ENCODE results near the gene CFAP97D2. TPM values are rescaled to one million over a fixed set of nuclear protein-coding genes. Genes with fewer than 3 reads are reported as not detected.

CFAP97D2 gene
- total RNA-seq, 1 experiment from 2014 or later = not detected

DNA sequence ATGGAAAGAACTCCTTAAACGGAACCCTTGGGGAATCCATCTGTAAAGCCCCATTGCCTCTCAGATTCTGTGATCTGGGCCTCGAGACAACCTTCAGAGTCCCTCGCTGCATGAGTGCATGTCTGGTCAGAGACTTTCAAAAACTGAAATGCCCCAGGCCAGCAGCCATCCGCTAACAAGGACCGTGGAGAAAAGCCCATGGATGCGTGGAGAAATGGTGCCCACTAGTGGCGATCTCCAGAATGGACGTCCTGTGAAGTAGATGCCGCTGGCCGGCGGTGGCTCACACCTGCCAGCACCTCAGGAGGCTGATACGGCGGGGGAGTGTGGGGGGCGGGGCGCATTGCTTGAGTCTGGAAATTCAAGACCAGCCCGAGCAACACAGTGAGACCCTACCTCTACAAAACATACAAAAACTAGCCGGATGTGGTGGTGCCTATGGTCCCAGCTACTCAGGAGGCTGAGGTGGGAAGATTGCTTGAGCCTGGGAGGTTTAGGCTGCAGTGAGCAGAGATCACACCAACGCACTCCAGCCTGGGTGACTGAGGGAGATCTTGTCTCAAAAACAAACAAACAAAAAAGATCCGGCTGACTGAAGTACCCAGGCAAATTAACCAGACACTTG, 47.8 kb downstream of the CFAP97D2 start:
- peak; percentile 88 to 90 for DNase-seq
- TF ChIP-seq, protein P1, sequence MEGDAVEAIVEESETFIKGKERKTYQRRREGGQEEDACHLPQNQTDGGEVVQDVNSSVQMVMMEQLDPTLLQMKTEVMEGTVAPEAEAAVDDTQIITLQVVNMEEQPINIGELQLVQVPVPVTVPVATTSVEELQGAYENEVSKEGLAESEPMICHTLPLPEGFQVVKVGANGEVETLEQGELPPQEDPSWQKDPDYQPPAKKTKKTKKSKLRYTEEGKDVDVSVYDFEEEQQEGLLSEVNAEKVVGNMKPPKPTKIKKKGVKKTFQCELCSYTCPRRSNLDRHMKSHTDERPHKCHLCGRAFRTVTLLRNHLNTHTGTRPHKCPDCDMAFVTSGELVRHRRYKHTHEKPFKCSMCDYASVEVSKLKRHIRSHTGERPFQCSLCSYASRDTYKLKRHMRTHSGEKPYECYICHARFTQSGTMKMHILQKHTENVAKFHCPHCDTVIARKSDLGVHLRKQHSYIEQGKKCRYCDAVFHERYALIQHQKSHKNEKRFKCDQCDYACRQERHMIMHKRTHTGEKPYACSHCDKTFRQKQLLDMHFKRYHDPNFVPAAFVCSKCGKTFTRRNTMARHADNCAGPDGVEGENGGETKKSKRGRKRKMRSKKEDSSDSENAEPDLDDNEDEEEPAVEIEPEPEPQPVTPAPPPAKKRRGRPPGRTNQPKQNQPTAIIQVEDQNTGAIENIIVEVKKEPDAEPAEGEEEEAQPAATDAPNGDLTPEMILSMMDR (IDR thresholded peaks at IDR 0.05; ENCODE audit: insufficient read depth in 1 of 2, low read depth in 1 of 2, low read length in 1 of 2, severe bottlenecking in 1 of 2, unreplicated experiment in 1 of 2) = peak; percentile 86 to 97
- ChIA-PET CTCF (interaction anchor here (0.6 to 0.8 kb wide), 2 partner anchors 33 to 502 kb away, joined by 3 read pairs; no protein-coding TSS in a partner anchor), POLR2A (no interaction called here)
- peaks cover 5% of the 10 kb centered on the region for H3K36me3 Mint-ChIP-seq (ENCODE audit: insufficient read depth, unreplicated experiment)
- no peaks in the 10 kb centered on the region for H3K9me3 ChIP-seq
- H3K4me1 Mint-ChIP-seq (ENCODE audit: low read depth, unreplicated experiment) = peaks cover 16% of the 10 kb centered on the region
- BruUV-seq (replicated peaks) = no TSS peak
- H3K4me1 ChIP-seq = no peaks in the 10 kb centered on the region
- no peaks in the 10 kb centered on the region for H3K27me3 ChIP-seq (replicated peaks; ENCODE audit: control insufficient read depth, insufficient read depth, low read length)
- peaks cover 10% of the 10 kb centered on the region for H3K9me3 Mint-ChIP-seq (ENCODE audit: unreplicated experiment)
- peaks cover 3% of the 10 kb centered on the region for H3K27me3 Mint-ChIP-seq (ENCODE audit: insufficient read depth, unreplicated experiment)
- no peak overlapping the region for H3K27ac Mint-ChIP-seq (ENCODE audit: unreplicated experiment)
- no peak overlapping the region for H3K4me3 ChIP-seq (ENCODE audit: low read depth, low read length)
- intact Hi-C loops (cut with micrococcal nuclease; ENCODE audit: unreplicated experiment) = loop anchor here (1.0 to 5.0 kb wide), 2 partner anchors 365 to 410 kb away; partner anchors contain the start of gene GAS6
- H3K4me3 Mint-ChIP-seq (ENCODE audit: unreplicated experiment) = no peak overlapping the region
- no peaks in the 10 kb centered on the region for H3K36me3 ChIP-seq (ENCODE audit: control insufficient read depth, insufficient read depth, low read length)

DNA sequence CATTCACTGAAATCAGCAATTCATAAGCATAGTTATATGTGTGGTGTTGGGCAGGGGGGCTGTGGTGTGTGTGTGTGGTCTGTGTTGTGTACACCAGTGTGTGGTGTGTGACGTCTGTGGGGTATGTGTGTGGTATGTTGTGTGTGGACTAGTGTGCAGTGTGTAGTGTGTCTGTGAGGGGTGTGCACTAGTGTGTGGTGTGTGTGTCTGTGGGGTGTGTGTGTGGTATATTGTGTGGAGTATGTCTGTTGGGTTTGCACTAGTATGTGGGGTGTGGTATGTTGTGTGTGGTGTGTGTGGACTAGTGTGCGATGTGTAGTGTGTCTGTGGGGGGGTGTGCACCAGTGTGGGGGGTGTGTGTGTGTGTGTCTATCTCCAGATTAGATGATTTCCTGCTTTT, 48.5 kb downstream of the CFAP97D2 start:
- Mint-ChIP-seq H3K9me3 (ENCODE audit: unreplicated experiment) (peaks cover 10% of the 10 kb centered on the region), H3K36me3 (ENCODE audit: insufficient read depth, unreplicated experiment) (peaks cover 5% of the 10 kb centered on the region), H3K4me1 (ENCODE audit: low read depth, unreplicated experiment) (peaks cover 21% of the 10 kb centered on the region), H3K27ac (ENCODE audit: unreplicated experiment) (no peak overlapping the region), H3K4me3 (ENCODE audit: unreplicated experiment) (no peak overlapping the region), H3K27me3 (ENCODE audit: insufficient read depth, unreplicated experiment) (peaks cover 3% of the 10 kb centered on the region)
- ChIA-PET CTCF (interaction anchor here (0.6 kb wide), 1 partner anchor 32 kb away, joined by 3 read pairs; no protein-coding TSS in a partner anchor), POLR2A (no interaction called here)
- no peaks in the 10 kb centered on the region for H3K36me3 ChIP-seq (ENCODE audit: control insufficient read depth, insufficient read depth, low read length)
- H3K4me1 ChIP-seq = no peaks in the 10 kb centered on the region
- no peaks in the 10 kb centered on the region for H3K27me3 ChIP-seq (replicated peaks; ENCODE audit: control insufficient read depth, insufficient read depth, low read length)
- intact Hi-C loops (cut with micrococcal nuclease; ENCODE audit: unreplicated experiment) = loop anchor here (5.0 kb wide), 1 partner anchor 365 kb away; the partner anchor contains the start of gene GAS6
- TF ChIP-seq, protein P1 (IDR thresholded peaks at IDR 0.05; ENCODE audit: insufficient read depth in 1 of 2, low read depth in 1 of 2, low read length in 1 of 2, severe bottlenecking in 1 of 2, unreplicated experiment in 1 of 2) = no peak
- DNase-seq = no peak
- no TSS peak for BruUV-seq (replicated peaks)
- no peaks in the 10 kb centered on the region for H3K9me3 ChIP-seq
- H3K4me3 ChIP-seq (ENCODE audit: low read depth, low read length) = no peak overlapping the region

DNA sequence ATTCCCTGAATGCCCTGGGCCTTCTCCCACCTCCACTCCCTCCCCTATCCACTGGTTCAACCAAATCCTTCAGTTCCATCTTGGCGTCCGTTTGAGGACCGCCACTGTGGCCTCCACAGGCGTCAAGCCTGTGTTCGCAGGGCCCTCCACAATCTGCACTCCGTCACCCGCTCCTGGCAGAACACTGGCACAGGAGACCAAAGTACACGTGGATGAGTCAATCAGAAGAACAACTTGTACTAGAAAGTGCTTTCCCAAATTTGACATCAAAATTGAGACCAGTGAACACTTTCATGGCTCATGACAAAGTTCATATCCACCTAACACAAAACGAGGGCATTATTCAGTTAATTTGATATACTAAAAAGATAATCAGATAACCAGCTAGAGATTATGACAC, 49.1 kb downstream of the CFAP97D2 start:
- no peaks in the 10 kb centered on the region for H3K4me1 ChIP-seq
- Mint-ChIP-seq H3K27me3 (ENCODE audit: insufficient read depth, unreplicated experiment) (peaks cover 3% of the 10 kb centered on the region), H3K9me3 (ENCODE audit: unreplicated experiment) (peaks cover 10% of the 10 kb centered on the region), H3K27ac (ENCODE audit: unreplicated experiment) (no peak overlapping the region), H3K36me3 (ENCODE audit: insufficient read depth, unreplicated experiment) (peaks cover 5% of the 10 kb centered on the region), H3K4me1 (ENCODE audit: low read depth, unreplicated experiment) (peaks cover 21% of the 10 kb centered on the region), H3K4me3 (ENCODE audit: unreplicated experiment) (no peak overlapping the region)
- TF ChIP-seq, protein P1 (IDR thresholded peaks at IDR 0.05; ENCODE audit: insufficient read depth in 1 of 2, low read depth in 1 of 2, low read length in 1 of 2, severe bottlenecking in 1 of 2, unreplicated experiment in 1 of 2) = no peak
- ChIA-PET POLR2A (no interaction called here), CTCF (no interaction called here)
- no peak overlapping the region for H3K4me3 ChIP-seq (ENCODE audit: low read depth, low read length)
- no peaks in the 10 kb centered on the region for H3K9me3 ChIP-seq
- no peaks in the 10 kb centered on the region for H3K36me3 ChIP-seq (ENCODE audit: control insufficient read depth, insufficient read depth, low read length)
- DNase-seq = no peak
- BruUV-seq (replicated peaks) = no TSS peak
- intact Hi-C loops (cut with micrococcal nuclease; ENCODE audit: unreplicated experiment) = loop anchor here (5.0 kb wide), 1 partner anchor 366 kb away; the partner anchor contains the start of gene GAS6
- H3K27me3 ChIP-seq (replicated peaks; ENCODE audit: control insufficient read depth, insufficient read depth, low read length) = no peaks in the 10 kb centered on the region
